ENCODE data around the gene BCL10.

Gene BCL10

DNA sequence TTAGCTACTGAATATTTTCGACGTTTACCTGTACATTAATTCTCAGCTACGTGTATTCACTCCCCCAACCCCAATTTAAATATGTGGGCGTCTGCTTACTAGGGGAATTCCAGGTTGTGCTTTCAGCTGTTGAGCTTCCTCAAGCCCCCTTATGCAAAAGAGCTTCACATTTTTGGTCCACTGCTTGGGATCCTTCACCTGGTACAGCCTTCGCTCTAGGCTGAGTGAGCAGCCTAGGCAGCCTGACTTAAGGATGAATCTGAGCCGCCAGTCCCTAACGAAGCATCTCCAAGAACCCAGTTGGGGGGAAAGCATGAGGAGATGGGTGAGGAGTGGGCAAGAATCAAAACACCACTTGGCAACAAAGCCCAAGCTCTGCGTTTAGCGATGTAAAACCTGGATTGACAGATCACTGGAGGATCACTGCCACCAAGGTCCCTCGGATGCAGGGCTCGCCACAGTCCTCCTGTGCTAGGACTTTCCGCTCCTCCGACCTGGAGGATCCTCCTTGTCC lies 674 bp downstream of the BCL10 start:
- no peaks in the 10 kb centered on the region for H3K27me3 ChIP-seq (ENCODE audit: insufficient read depth, low read length, poor library complexity, severe bottlenecking)
- H3K4me2 ChIP-seq (ENCODE audit: low read depth, low read length, poor library complexity, severe bottlenecking): peak overlapping the region; percentile 82
- TF ChIP-seq, protein P1, sequence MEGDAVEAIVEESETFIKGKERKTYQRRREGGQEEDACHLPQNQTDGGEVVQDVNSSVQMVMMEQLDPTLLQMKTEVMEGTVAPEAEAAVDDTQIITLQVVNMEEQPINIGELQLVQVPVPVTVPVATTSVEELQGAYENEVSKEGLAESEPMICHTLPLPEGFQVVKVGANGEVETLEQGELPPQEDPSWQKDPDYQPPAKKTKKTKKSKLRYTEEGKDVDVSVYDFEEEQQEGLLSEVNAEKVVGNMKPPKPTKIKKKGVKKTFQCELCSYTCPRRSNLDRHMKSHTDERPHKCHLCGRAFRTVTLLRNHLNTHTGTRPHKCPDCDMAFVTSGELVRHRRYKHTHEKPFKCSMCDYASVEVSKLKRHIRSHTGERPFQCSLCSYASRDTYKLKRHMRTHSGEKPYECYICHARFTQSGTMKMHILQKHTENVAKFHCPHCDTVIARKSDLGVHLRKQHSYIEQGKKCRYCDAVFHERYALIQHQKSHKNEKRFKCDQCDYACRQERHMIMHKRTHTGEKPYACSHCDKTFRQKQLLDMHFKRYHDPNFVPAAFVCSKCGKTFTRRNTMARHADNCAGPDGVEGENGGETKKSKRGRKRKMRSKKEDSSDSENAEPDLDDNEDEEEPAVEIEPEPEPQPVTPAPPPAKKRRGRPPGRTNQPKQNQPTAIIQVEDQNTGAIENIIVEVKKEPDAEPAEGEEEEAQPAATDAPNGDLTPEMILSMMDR (conservative IDR thresholded peaks at IDR 0.05; ENCODE audit: low read length): no peak
- TF ChIP-seq EZH2phosphoT487 (IDR thresholded peaks at IDR 0.05; ENCODE audit: borderline replicate concordance): no peak
- peaks cover 42% of the 10 kb centered on the region for H3K4me1 ChIP-seq (ENCODE audit: insufficient read depth, low read length, poor library complexity, severe bottlenecking)
- H3F3A ChIP-seq (ENCODE audit: low read depth): no peaks in the 10 kb centered on the region
- peak overlapping the region; percentile 73 for H2AFZ ChIP-seq (ENCODE audit: low read length)
- peaks cover under 1% of the 10 kb centered on the region; the same call in 1 of the 2 replicates for H3K36me3 ChIP-seq (ENCODE audit: insufficient read depth, low read length)
- H3K9me2 ChIP-seq (replicated peaks; ENCODE audit: low read depth, low read length): no peaks in the 10 kb centered on the region
- H4K20me1 ChIP-seq (ENCODE audit: insufficient read depth, low read length, poor library complexity, severe bottlenecking): peaks cover 44% of the 10 kb centered on the region
- peak overlapping the region; percentile 90 for H3K4me3 ChIP-seq (ENCODE audit: low read length, poor library complexity, severe bottlenecking)
- H3K9ac ChIP-seq (ENCODE audit: low read depth, low read length, poor library complexity, severe bottlenecking): peak overlapping the region; percentile 85
- peaks cover 55% of the 10 kb centered on the region for H3K79me2 ChIP-seq (ENCODE audit: insufficient read depth, low read length)
- no peaks in the 10 kb centered on the region for H3K9me3 ChIP-seq (ENCODE audit: insufficient read depth, low read depth, low read length)

DNA sequence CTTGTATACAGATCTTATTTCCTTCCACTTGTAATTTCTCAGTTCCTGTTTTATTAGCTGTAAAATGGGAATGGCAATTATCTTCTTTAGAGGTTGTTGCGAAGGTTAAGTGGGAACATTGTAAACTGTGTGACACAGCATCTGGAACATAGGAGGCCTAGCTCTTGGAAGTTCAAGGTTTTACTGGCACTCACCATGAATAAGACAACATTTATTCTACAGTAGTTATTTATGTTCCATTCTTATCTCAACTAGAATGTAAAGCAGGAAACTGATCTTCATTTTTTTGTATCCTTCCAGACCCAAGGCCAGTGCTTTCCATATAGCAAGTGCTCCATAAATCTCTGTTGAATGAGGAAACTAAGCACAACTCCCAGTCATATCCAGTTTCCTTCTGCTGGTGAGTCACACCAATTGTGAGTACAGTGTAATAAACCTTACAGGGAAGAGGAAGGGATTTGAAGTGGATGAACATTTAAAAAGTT lies 1.4 kb downstream of the BCL10 start:
- peaks cover 47% of the 10 kb centered on the region for H4K20me1 ChIP-seq (ENCODE audit: insufficient read depth, low read length, poor library complexity, severe bottlenecking)
- H2AFZ ChIP-seq (ENCODE audit: low read length): no peak overlapping the region
- H3K9me3 ChIP-seq (ENCODE audit: insufficient read depth, low read depth, low read length): no peaks in the 10 kb centered on the region
- H3K79me2 ChIP-seq (ENCODE audit: insufficient read depth, low read length): peaks cover 58% of the 10 kb centered on the region
- peak overlapping the region; percentile 85 for H3K9ac ChIP-seq (ENCODE audit: low read depth, low read length, poor library complexity, severe bottlenecking)
- H3K4me3 ChIP-seq (ENCODE audit: low read length, poor library complexity, severe bottlenecking): peak overlapping the region; percentile 90
- peak overlapping the region; percentile 82 for H3K4me2 ChIP-seq (ENCODE audit: low read depth, low read length, poor library complexity, severe bottlenecking)
- H3K36me3 ChIP-seq (ENCODE audit: insufficient read depth, low read length): peaks cover 8% of the 10 kb centered on the region; the same call in 1 of the 2 replicates
- no peaks in the 10 kb centered on the region for H3F3A ChIP-seq (ENCODE audit: low read depth)
- no peaks in the 10 kb centered on the region for H3K9me2 ChIP-seq (replicated peaks; ENCODE audit: low read depth, low read length)
- no peaks in the 10 kb centered on the region for H3K27me3 ChIP-seq (ENCODE audit: insufficient read depth, low read length, poor library complexity, severe bottlenecking)
- TF ChIP-seq EZH2phosphoT487 (IDR thresholded peaks at IDR 0.05; ENCODE audit: borderline replicate concordance): no peak
- TF ChIP-seq, protein P1 (conservative IDR thresholded peaks at IDR 0.05; ENCODE audit: low read length): no peak
- H3K4me1 ChIP-seq (ENCODE audit: insufficient read depth, low read length, poor library complexity, severe bottlenecking): peaks cover 42% of the 10 kb centered on the region

DNA sequence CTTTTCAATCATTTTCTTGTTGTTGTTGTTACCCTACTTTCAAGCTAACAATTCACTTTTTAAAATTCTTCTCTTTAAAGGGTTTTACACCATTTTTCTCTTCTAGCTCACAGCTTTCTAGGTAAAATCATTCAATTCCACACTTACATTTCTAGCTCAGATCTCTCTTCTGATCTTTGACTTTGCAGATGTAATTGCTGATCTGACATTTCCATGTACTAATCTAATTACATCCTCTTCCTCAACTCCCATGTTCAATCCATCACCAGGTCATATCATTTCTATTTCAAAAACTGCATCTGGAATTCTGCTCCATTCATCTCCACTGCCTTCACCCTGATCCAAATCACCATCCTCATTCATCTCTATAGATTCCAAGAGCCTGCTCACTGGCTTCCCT lies 3.0 kb downstream of the BCL10 start:
- Histone ChIP-seq H4K20me1 (ENCODE audit: insufficient read depth, low read length, poor library complexity, severe bottlenecking) (peaks cover 47% of the 10 kb centered on the region), H2AFZ (ENCODE audit: low read length) (no peak overlapping the region), H3K9me3 (ENCODE audit: insufficient read depth, low read depth, low read length) (no peaks in the 10 kb centered on the region), H3K9me2 (replicated peaks; ENCODE audit: low read depth, low read length) (no peaks in the 10 kb centered on the region), H3K4me1 (ENCODE audit: insufficient read depth, low read length, poor library complexity, severe bottlenecking) (peaks cover 49% of the 10 kb centered on the region), H3F3A (ENCODE audit: low read depth) (no peaks in the 10 kb centered on the region), H3K4me2 (ENCODE audit: low read depth, low read length, poor library complexity, severe bottlenecking) (peak overlapping the region; percentile 82), H3K27me3 (ENCODE audit: insufficient read depth, low read length, poor library complexity, severe bottlenecking) (no peaks in the 10 kb centered on the region), H3K36me3 (ENCODE audit: insufficient read depth, low read length) (peaks cover 22% of the 10 kb centered on the region; the same call in 1 of the 2 replicates), H3K4me3 (ENCODE audit: low read length, poor library complexity, severe bottlenecking) (peak overlapping the region; percentile 90), H3K79me2 (ENCODE audit: insufficient read depth, low read length) (peaks cover 73% of the 10 kb centered on the region), H3K9ac (ENCODE audit: low read depth, low read length, poor library complexity, severe bottlenecking) (peak overlapping the region; percentile 85)
- TF ChIP-seq, protein P1 (conservative IDR thresholded peaks at IDR 0.05; ENCODE audit: low read length): no peak
- no peak for TF ChIP-seq EZH2phosphoT487 (IDR thresholded peaks at IDR 0.05; ENCODE audit: borderline replicate concordance)

Measured in Loucy (cell line).